Islet of Langerhans (tissue), 1 donor: ENCODE data around the gene HSCB.
"Not testable (repeated sequence)": the region's sequence is repeated elsewhere in the genome, so short reads cannot be mapped to it uniquely, and the experiment has no call there.

Experiments
- FAIRE-seq: peaks from one replicate; lab custom pipeline; 2011; peaks lifted over from hg19 to GRCh38; lab: Jason Lieb, UNC

HSCB gene

GRCh38 chr22:28741785-28742561 is at the start of gene HSCB, which contains the start of gene CHEK2:
TSS of gene HSCB (plus strand) at chr22:28742039. CDS start at chr22:28742096, 57 bp downstream.
TSS of gene CHEK2 (minus strand) at chr22:28741820. CDS start at chr22:28734721, 7,099 bp downstream.
- FAIRE-seq: peak; percentile 90

GRCh38 chr22:28693041-28693760 is 48.6 kb upstream of the HSCB start:
- not testable (repeated sequence) for FAIRE-seq

GRCh38 chr22:28702891-28703290 is 38.9 kb upstream of the HSCB start:
- FAIRE-seq: no peak

- no peak for FAIRE-seq
Measured at GRCh38 chr22:28703436-28703835, 38.4 kb upstream of the HSCB start.

- no peak for FAIRE-seq
Measured at GRCh38 chr22:28706845-28707244, 35.0 kb upstream of the HSCB start.

- no peak for FAIRE-seq
Measured at GRCh38 chr22:28710107-28710506, 31.7 kb upstream of the HSCB start.

GRCh38 chr22:28710576-28711191 is 31.2 kb upstream of the HSCB start:
- no peak for FAIRE-seq

- FAIRE-seq: no peak
Measured at GRCh38 chr22:28711341-28711740, 30.5 kb upstream of the HSCB start.

GRCh38 chr22:28711820-28712777 is 29.7 kb upstream of the HSCB start:
- no peak for FAIRE-seq

- no peak for FAIRE-seq
Measured at GRCh38 chr22:28714043-28714628, 27.7 kb upstream of the HSCB start.

- no peak for FAIRE-seq
Measured at GRCh38 chr22:28715611-28716010, 26.2 kb upstream of the HSCB start.

GRCh38 chr22:28716686-28717085 is 25.2 kb upstream of the HSCB start:
- FAIRE-seq: no peak

GRCh38 chr22:28718044-28718443 is 23.8 kb upstream of the HSCB start:
- no peak for FAIRE-seq

- no peak for FAIRE-seq
Measured at GRCh38 chr22:28728002-28728401, 13.8 kb upstream of the HSCB start.

GRCh38 chr22:28728621-28729313 is 13.1 kb upstream of the HSCB start:
- no peak for FAIRE-seq

GRCh38 chr22:28730179-28730578 is 11.7 kb upstream of the HSCB start:
- no peak for FAIRE-seq

GRCh38 chr22:28734393-28734792 is 7.4 kb upstream of the HSCB start:
- FAIRE-seq: no peak

GRCh38 chr22:28736301-28737155 is 5.3 kb upstream of the HSCB start:
- FAIRE-seq: no peak

GRCh38 chr22:28737701-28738100 is 4.1 kb upstream of the HSCB start:
- no peak for FAIRE-seq

- not testable (repeated sequence) for FAIRE-seq
Measured at GRCh38 chr22:28738876-28739275, 3.0 kb upstream of the HSCB start.
